HG03196 (cell line): ENCODE results near the gene ERN1.

Source experiments
- ATAC-seq: cut with Tn5 transposase; IDR thresholded peaks from one replicate; pipeline ENCODE4 v1.9.1; 2021; ENCODE audit not compliant: unreplicated experiment

ERN1 gene

GRCh38 chr17:64063088-64063487 lies 66.9 kb downstream of the ERN1 start:
- peak; percentile 33 for ATAC-seq

- peak; percentile 46 for ATAC-seq
Measured at GRCh38 chr17:64061178-64061898, 68.6 kb downstream of the ERN1 start.

DNA sequence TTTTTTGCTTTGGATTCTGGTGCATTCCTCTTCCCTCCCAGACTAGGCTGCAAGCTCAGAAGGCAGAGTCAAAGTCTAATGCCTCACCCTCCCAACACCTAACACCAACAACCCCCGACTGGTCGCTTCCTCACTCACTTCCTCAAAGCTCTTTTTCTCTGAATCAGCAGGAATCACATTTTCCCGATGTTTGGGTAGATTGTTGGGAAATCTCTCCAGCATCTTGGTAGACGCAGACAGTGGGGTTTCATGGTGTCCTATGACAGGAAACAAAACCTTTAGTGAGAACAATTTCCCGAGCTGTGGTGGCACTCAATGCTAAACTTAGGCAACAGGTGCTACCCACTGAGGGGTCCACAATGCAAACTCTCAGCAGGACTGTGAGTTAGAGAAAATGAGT lies 69.6 kb downstream of the ERN1 start:
- no peak for ATAC-seq

DNA sequence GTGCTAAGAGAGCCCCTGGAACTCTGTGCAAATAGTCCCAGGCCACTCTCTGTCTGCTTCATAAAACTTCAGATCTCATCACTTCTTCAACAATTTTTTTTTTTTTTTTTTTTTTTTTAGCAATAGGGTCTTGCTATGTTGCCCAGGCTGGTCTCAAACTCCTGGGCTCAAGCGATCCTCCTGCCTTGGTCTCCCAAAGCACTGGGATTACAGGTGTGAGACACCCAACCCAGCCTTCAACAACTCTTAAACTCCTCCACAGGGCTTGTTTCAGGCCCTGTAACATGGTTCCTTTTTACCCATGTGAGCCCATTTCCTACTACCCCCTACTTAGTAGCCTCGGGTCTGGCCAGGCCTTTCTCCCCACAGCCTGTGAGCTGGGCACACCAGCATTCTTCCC lies 70.2 kb downstream of the ERN1 start:
- ATAC-seq = no peak

DNA sequence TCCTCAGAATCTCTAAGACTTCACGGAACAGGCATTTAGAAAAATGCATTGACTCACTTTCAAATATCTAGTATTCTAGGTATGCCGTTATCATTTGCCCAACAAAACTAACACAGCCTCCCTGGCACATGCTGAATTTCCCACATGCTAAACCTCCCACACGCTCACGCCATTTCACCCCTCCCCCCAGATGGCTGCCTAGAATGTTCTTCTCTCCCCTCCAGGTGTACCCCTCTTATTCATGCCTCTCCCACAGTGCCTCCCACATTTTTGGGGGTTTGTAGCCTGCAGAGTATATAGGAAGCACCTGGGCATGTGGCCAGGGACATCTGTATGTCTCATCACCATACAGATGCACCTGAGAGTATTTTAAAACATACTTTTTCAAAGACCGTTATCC lies 71.3 kb downstream of the ERN1 start:
- ATAC-seq = no peak

- ATAC-seq = no peak
Measured at GRCh38 chr17:64057701-64058263, 72.2 kb downstream of the ERN1 start.

- peak; percentile 62 for ATAC-seq
Measured at GRCh38 chr17:64056269-64057005, 73.5 kb downstream of the ERN1 start.

- no peak for ATAC-seq
Measured at GRCh38 chr17:64055183-64056142, 74.5 kb downstream of the ERN1 start.

- ATAC-seq = no peak
Measured at GRCh38 chr17:64054304-64054703, 75.6 kb downstream of the ERN1 start.

DNA sequence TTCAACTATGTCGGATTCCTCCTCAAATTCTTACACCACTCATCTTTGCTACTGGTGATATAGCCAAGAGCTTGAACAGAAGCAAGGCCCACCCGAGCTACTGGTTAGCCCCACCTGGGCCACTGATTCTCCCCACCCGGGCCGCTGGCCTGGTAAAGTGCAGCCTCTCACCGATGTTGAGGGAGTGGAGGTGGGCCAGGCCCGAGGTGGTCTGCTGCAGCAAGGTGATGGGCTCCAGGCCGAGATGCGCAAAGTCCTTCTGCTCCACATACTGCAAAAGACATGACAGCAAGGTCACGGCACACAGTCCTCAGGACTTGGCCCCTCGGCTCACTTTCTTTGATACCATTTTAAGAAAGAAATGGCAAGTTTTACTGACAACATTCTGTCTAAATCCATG lies 76.8 kb downstream of the ERN1 start:
- ATAC-seq = no peak

DNA sequence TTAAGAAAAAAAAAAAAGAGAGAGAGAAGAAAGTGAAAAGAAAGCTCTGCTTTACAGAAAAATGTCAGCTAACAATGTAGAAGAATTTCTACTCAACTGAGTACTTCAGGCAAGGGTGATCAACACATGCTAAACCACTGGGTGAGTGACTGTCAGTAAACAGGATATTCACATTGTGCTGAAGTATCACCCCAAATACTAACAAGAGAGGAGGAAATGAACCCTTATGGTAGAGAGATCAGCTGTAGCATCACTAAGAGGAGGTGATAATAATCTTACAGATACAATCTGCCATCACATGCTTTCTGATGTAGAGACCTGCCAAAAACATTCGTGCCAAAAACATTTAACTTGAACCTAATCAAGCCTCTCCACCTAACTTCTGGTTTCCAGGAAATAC lies 78.8 kb downstream of the ERN1 start:
- no peak for ATAC-seq

GRCh38 chr17:64048805-64049204 lies 81.1 kb downstream of the ERN1 start:
- ATAC-seq = no peak

GRCh38 chr17:64045176-64045575 lies 84.8 kb downstream of the ERN1 start:
- ATAC-seq = no peak

DNA sequence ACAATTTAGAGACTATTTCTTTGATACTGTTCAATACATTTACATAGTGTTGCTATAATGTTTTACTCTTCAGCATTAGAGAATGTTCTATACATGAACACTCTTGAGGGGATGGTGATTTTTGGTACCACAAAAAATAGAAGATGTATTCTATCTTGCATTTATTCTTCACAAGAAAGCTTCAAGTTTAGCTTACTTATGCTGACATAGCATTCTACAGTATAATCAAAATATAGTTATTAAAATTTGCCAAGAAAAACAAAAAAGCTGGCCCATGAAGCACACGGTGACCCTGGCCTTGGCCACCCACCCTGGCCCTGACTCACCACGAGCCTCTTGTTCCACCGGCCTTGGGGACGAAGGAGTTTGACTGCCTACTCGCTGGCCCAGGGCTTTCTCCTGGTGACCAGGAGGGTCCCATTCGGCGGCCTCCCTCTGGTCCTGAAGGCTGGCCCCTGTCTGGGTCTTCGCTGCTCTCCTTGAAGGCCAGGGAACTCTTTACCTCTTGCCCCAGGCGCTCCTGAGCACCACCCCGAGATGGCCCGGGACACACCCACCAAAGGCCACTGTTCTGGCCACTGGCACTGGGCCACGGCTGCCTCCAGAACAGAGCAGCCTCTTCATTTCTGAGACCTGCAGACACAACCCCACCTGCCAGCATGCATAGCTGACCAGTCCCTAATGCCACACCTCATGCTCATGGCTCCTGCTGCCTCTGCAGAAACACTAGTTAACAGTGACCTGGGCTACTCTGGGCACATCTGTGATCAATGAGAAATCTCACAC lies 87.1 kb downstream of the ERN1 start:
- ATAC-seq = no peak

DNA sequence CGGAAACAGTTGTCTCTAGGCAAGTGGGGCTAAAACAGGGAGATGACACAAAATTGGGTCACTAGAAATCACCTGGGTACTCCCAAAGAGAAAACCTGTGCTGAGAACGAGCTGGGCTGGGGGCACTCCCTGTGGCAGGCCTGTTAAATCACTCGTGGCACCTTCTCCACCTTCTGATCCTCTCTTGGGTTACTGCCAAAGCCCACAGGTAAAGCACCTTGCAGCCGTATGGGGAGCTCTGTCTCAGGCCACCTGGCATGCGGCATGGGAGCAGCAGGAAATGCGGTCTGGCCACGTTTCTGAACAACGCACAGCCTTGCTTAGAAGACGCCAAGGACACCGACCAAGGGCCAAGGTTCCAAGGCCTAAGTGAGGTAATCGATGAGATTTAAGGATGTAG lies 88.0 kb downstream of the ERN1 start:
- no peak for ATAC-seq

GRCh38 chr17:64040206-64040605 lies 89.7 kb downstream of the ERN1 start:
- ATAC-seq = no peak

DNA sequence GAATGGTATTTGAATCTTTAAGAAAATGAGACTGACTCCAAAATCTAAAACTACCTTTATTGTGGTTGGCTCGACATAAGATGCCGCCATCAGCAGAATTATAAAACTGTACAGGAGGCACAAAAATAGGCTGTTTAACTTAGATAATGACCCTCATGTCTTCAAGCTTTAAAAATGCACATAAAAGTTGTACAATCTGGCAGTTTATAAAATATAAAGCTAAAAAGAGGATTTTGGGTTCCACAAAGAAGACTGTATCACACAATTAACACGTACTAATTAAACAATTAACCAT lies 90.9 kb downstream of the ERN1 start:
- ATAC-seq = no peak

- ATAC-seq = no peak
Measured at GRCh38 chr17:64038331-64039105, 91.4 kb downstream of the ERN1 start.

- ATAC-seq = no peak
Measured at GRCh38 chr17:64037802-64038201, 92.1 kb downstream of the ERN1 start.

- no peak for ATAC-seq
Measured at GRCh38 chr17:64037180-64037579, 92.8 kb downstream of the ERN1 start.
